K562 (cell line): ENCODE results near the gene NEU1. TPM values are rescaled to one million over a fixed set of nuclear protein-coding genes. Genes with fewer than 3 reads are reported as not detected.

ENCODE experiments used
- CEBPB ChIP-seq: fragments of 450-650 bp; IDR thresholded peaks from 2 replicates; pipeline ENCODE4 v1.6.1; 2016; ENCODE audit warnings: missing genetic modification characterization, missing compliant biosample characterization
- CTBP1 ChIP-seq: fragments of 450-650 bp; IDR thresholded peaks from 2 replicates; pipeline ENCODE4 v1.6.1; 2016; ENCODE audit warnings: borderline replicate concordance
- FOS ChIP-seq: IDR thresholded peaks from 3 replicates; pipeline ENCODE4 v1.6.1; 2011; ENCODE audit not compliant: insufficient read length; ENCODE audit errors: extremely low read depth
- MEIS2 ChIP-seq: fragments of 450-650 bp; IDR thresholded peaks from 2 replicates; pipeline ENCODE4 v1.6.1; 2014; ENCODE audit warnings: mild to moderate bottlenecking; ENCODE audit not compliant: partially characterized antibody
- NONO ChIP-seq, 2 experiments: fragments of 200-400 bp in 1 of 2; fragments of 450-650 bp in 1 of 2; formaldehyde crosslinking in 1 of 2; IDR thresholded peaks; 2 replicates each; pipeline ENCODE4 v1.6.1; 2017; ENCODE audit warnings: low read depth in 2 of 2, mild to moderate bottlenecking in 2 of 2, moderate library complexity in 2 of 2, low read length in 1 of 2
- PHF20 ChIP-seq: fragments of 450-650 bp; IDR thresholded peaks from 2 replicates; pipeline ENCODE4 v1.6.1; 2018; ENCODE audit not compliant: partially characterized antibody
- SNIP1 ChIP-seq: fragments of 450-650 bp; IDR thresholded peaks from 2 replicates; pipeline ENCODE4 v1.7.1; 2017; ENCODE audit warnings: low read depth, mild to moderate bottlenecking
- SRSF3 ChIP-seq: fragments of 200-400 bp; formaldehyde crosslinking; IDR thresholded peaks from 2 replicates; pipeline ENCODE4 v1.6.1; 2016; ENCODE audit warnings: mild to moderate bottlenecking, low read length, moderate library complexity; ENCODE audit not compliant: insufficient read depth
- TBP ChIP-seq: optimal IDR thresholded peaks from 2 replicates; pipeline ENCODE3; 2011; ENCODE audit warnings: low read depth, low read length, improper control_type of control experiment
- ZNF324 ChIP-seq: fragments of 250-450 bp; sonication (Bioruptor Pico); IDR thresholded peaks from 2 replicates; pipeline ENCODE4 v1.4.0; 2020; ENCODE audit warnings: mild to moderate bottlenecking
- polyA plus RNA-seq, 8 experiments: library from polyadenylated mRNA; depleted of rRNA in 4 of 8; stranded (reverse) in 5 of 8; unstranded in 3 of 8; fragments of >200 nt; fragmentation: Nextera tagmentation in 2 of 8; fragmentation: Illumina TruSeq in 1 of 8; extraction: Ambion mirVana in 2 of 8; extraction: Trizol in 1 of 8; gene quantifications; 2 replicates each; pipeline versions ENCODE4 v1.2.1 to v1.2.3, GENCODE V29; 2011 to 2014; ENCODE audit warnings: inconsistent platforms in 1 of 8, missing spikeins in 1 of 8
- total RNA-seq, 7 experiments: library from RNA; depleted of rRNA in 6 of 7; stranded (reverse); fragments of >200 nt in 6 of 7; fragmentation: Illumina TruSeq in 2 of 7; extraction: Trizol in 2 of 7; gene quantifications; 2 replicates each; pipeline versions ENCODE4 v1.2.1 to v1.2.3, GENCODE V29; 2011 to 2021; ENCODE audit warnings: low replicate concordance in 1 of 7
- TF ChIP-seq, protein P1 (sequence below): fragments of 450-650 bp; IDR thresholded peaks from 2 replicates; pipeline ENCODE4 v1.7.0; 2016; ENCODE audit warnings: borderline replicate concordance
- TF ChIP-seq, protein P2 (sequence below): fragments of 450-650 bp; IDR thresholded peaks from 2 replicates; pipeline ENCODE4 v1.7.1; 2018; ENCODE audit warnings: mild to moderate bottlenecking, low read depth; ENCODE audit not compliant: partially characterized antibody
- TF ChIP-seq, protein P3 (sequence below): fragments of 150-350 bp; conservative IDR thresholded peaks from 2 replicates; pipeline ENCODE4 v1.6.1; 2014; ENCODE audit warnings: low read length
- TF ChIP-seq, protein P4 (sequence below): sonication (generic); formaldehyde crosslinking; IDR thresholded peaks from 2 replicates; pipeline ENCODE4 v1.8.0; 2023; ENCODE audit warnings: mild to moderate bottlenecking, missing genetic modification reagents

The NEU1 gene
- total and polyA plus RNA-seq, 9 of the 15 experiments (the other 6 are each of a cell fraction or from before 2014, with no cell fraction given), result 14.8 to 67.8 (median 51.0) TPM

DNA sequence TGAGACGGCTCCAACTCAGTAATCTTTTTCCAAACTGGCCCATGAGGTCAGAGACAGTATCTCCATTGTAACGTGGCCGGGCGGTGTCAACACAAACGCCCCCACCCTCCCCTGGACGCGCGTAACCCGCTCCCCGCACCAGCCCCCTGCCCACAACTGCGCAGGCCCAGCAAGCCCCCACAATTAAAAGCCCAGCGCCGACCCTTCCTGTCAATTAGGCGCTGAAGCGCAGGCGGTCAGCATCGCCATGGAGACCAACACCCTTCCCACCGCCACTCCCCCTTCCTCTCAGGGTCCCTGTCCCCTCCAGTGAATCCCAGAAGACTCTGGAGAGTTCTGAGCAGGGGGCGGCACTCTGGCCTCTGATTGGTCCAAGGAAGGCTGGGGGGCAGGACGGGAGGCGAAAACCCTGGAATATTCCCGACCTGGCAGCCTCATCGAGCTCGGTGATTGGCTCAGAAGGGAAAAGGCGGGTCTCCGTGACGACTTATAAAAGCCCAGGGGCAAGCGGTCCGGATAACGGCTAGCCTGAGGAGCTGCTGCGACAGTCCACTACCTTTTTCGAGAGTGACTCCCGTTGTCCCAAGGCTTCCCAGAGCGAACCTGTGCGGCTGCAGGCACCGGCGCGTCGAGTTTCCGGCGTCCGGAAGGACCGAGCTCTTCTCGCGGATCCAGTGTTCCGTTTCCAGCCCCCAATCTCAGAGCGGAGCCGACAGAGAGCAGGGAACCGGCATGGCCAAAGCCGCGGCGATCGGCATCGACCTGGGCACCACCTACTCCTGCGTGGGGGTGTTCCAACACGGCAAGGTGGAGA lies 47.4 kb downstream of the NEU1 start, which contains the start of the genes HSPA1A and HSPA1L (continued):
- TF ChIP-seq SNIP1 (no peak), PHF20 (peak; percentile 80), NONO (IDR thresholded peaks at IDR 0.05; ENCODE audit: low read depth in 2 of 2, low read length in 1 of 2) (peak in 1 of 2 experiments; percentile 88; a peak in 2 of 4 replicates), MEIS2 (no peak), TBP (peak; percentile 98), CEBPB (tag) (no peak), FOS (peak; percentile 83), SRSF3 (no peak), CTBP1 (peak; percentile 85; the same call in 1 of the 2 replicates), ZNF324 (CRISPR knock-in tag) (peak; percentile 76)
- TF ChIP-seq, protein P1, sequence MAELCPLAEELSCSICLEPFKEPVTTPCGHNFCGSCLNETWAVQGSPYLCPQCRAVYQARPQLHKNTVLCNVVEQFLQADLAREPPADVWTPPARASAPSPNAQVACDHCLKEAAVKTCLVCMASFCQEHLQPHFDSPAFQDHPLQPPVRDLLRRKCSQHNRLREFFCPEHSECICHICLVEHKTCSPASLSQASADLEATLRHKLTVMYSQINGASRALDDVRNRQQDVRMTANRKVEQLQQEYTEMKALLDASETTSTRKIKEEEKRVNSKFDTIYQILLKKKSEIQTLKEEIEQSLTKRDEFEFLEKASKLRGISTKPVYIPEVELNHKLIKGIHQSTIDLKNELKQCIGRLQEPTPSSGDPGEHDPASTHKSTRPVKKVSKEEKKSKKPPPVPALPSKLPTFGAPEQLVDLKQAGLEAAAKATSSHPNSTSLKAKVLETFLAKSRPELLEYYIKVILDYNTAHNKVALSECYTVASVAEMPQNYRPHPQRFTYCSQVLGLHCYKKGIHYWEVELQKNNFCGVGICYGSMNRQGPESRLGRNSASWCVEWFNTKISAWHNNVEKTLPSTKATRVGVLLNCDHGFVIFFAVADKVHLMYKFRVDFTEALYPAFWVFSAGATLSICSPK, result no peak
- TF ChIP-seq, protein P2, sequence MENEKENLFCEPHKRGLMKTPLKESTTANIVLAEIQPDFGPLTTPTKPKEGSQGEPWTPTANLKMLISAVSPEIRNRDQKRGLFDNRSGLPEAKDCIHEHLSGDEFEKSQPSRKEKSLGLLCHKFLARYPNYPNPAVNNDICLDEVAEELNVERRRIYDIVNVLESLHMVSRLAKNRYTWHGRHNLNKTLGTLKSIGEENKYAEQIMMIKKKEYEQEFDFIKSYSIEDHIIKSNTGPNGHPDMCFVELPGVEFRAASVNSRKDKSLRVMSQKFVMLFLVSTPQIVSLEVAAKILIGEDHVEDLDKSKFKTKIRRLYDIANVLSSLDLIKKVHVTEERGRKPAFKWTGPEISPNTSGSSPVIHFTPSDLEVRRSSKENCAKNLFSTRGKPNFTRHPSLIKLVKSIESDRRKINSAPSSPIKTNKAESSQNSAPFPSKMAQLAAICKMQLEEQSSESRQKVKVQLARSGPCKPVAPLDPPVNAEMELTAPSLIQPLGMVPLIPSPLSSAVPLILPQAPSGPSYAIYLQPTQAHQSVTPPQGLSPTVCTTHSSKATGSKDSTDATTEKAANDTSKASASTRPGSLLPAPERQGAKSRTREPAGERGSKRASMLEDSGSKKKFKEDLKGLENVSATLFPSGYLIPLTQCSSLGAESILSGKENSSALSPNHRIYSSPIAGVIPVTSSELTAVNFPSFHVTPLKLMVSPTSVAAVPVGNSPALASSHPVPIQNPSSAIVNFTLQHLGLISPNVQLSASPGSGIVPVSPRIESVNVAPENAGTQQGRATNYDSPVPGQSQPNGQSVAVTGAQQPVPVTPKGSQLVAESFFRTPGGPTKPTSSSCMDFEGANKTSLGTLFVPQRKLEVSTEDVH, result no peak
- TF ChIP-seq, protein P3, sequence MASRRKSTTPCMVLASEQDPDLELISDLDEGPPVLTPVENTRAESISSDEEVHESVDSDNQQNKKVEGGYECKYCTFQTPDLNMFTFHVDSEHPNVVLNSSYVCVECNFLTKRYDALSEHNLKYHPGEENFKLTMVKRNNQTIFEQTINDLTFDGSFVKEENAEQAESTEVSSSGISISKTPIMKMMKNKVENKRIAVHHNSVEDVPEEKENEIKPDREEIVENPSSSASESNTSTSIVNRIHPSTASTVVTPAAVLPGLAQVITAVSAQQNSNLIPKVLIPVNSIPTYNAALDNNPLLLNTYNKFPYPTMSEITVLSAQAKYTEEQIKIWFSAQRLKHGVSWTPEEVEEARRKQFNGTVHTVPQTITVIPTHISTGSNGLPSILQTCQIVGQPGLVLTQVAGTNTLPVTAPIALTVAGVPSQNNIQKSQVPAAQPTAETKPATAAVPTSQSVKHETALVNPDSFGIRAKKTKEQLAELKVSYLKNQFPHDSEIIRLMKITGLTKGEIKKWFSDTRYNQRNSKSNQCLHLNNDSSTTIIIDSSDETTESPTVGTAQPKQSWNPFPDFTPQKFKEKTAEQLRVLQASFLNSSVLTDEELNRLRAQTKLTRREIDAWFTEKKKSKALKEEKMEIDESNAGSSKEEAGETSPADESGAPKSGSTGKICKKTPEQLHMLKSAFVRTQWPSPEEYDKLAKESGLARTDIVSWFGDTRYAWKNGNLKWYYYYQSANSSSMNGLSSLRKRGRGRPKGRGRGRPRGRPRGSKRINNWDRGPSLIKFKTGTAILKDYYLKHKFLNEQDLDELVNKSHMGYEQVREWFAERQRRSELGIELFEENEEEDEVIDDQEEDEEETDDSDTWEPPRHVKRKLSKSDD, result 0 out of 2 replicates have a peak, but pooled peaks have one; percentile 63
- TF ChIP-seq, protein P4, sequence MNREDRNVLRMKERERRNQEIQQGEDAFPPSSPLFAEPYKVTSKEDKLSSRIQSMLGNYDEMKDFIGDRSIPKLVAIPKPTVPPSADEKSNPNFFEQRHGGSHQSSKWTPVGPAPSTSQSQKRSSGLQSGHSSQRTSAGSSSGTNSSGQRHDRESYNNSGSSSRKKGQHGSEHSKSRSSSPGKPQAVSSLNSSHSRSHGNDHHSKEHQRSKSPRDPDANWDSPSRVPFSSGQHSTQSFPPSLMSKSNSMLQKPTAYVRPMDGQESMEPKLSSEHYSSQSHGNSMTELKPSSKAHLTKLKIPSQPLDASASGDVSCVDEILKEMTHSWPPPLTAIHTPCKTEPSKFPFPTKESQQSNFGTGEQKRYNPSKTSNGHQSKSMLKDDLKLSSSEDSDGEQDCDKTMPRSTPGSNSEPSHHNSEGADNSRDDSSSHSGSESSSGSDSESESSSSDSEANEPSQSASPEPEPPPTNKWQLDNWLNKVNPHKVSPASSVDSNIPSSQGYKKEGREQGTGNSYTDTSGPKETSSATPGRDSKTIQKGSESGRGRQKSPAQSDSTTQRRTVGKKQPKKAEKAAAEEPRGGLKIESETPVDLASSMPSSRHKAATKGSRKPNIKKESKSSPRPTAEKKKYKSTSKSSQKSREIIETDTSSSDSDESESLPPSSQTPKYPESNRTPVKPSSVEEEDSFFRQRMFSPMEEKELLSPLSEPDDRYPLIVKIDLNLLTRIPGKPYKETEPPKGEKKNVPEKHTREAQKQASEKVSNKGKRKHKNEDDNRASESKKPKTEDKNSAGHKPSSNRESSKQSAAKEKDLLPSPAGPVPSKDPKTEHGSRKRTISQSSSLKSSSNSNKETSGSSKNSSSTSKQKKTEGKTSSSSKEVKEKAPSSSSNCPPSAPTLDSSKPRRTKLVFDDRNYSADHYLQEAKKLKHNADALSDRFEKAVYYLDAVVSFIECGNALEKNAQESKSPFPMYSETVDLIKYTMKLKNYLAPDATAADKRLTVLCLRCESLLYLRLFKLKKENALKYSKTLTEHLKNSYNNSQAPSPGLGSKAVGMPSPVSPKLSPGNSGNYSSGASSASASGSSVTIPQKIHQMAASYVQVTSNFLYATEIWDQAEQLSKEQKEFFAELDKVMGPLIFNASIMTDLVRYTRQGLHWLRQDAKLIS (CRISPR knock-in tag), result peak; percentile 98
